GM21717 (cell line): ENCODE measurements around the gene ST6GALNAC2.
"Not testable (repeated sequence)": the region's sequence is repeated elsewhere in the genome, so short reads cannot be mapped to it uniquely, and the experiment has no call there.

Experiments
- ATAC-seq: cut with Tn5 transposase; IDR thresholded peaks from one replicate; pipeline ENCODE4 v1.9.1; 2021; ENCODE audit warnings: mild to moderate bottlenecking, moderate library complexity; ENCODE audit not compliant: unreplicated experiment

ST6GALNAC2 gene

DNA sequence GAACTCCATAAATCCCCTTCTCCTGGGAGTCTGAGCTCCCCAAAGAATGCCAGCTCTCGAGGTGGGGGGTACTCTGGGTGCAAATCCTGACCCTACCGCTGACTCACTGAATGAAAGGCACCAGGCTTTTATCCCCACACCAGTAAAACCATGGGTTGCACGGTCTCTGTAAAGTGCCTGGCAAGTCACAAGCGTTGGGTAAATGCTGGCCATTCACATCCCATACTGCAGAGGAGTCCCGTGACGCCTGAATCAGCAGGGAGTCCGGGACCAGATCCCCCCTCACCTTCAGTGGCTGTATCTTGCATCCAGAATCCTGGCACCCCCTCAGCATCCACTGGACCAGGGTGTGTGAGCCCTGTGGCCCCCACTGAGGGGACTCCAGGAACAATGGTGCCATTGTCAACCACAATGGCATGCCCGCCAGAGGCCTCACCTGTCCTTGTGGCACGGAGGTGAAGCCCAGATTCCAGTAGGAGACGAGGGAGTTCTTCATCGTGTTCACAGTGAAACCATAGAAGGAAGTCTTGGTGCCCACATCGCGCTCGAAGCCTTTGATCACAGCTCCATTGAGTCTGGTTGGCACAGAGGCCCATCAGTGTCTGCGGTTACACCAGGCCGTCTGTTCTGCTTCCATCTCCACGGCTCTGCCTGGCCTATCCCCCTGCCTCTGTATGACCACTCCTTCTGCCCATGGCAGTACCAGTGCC is 13.3 kb downstream of the ST6GALNAC2 start:
- no peak for ATAC-seq

DNA sequence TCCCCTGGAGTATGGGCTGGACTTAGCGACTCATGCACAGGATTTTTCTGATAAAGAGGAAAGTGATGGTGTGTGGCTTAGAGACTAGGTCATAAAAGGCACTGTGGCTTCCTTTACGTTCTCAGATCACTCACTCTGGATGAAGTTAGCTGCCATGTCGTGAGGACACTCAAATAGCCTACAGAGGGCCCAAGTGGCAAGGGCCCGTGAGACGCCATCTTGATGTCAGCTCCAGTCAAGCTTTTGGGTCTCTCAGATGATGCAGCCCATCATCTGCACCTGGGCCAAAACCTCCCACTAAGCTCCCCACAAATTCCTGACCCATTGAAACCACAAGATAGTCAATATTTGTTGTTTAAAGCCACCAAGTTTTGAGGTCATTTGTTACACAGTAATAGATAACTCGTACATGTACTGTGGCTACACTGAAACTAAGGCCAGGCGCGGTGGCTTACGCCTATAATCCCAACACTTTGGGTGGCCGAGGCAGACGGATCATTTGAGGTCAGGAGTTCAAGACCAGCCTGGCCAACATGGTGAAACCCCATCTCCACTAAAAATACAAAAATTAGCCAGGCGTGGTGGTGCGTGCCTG is 14.7 kb downstream of the ST6GALNAC2 start:
- no peak for ATAC-seq

DNA sequence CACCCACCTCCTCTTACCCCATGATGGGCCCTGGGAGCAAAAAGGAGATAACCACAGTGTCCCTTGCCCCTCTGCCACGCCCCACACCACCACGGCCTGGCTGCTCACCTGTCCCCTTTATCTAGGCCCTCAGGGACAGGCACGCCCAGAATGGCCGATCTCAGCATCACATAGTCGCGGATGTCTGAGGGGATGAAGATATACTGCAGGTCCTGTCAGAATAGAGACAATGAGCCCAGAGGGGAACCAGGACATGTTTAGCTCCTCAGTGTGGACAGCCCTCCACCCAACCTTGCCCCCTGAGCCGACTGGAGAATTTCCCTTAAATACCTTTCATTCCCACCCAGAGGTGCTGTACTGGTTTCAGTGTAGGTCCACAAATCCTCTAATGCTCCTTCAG is 15.2 kb downstream of the ST6GALNAC2 start:
- no peak for ATAC-seq

DNA sequence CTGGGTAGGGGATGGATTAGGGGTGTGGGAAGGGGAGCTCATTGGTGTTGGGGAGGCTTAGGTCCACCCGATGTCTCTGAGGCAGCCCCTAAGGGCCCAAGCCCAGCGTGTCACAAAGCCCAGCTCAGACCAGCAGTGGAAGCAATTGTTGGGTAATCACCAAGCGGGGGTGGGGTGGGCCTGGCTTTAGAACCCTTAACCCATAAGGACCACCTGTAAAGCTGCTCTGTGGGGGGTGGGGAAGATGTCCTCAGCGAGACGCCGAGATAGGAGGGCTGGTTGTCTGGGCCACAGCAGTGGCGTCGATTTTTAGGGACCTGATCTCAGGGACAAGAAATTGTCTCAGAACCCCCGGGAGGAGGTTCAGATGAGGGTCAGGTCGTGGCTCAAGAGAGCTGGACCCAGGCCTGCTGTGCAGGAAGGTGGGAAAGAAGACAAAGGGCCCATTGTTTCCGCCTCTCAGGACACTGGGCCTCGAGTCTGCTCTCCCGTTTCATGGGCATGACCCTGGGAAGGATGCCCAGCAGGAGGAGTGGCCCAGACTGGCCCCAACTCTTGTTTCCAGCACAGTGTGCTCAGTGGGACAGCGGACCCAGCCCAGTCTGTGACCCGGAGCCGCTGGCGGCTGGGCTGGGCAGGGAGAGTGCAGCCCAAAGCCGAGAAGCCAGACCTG is 15.9 kb downstream of the ST6GALNAC2 start:
- ATAC-seq, result no peak

DNA sequence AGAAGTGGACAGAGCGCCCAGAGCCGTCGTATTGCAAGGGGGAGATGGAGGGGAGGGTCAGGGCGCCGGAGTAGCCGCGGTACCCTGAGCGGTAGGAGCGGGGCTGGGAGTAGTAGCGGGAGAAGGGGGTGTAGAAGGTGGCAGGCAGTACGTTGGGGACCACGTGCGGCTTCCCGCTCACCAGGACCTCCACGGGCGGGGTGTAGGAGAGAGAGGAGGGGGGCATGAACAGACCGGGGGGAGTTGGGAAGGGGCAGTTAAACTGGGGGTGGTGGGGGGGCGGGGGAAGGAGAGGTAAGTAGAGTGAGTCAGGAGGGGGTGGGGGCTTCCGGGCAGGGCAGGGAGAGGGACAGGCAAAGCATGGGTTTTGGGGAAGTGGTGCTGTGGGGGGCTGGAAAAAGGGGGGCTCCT is 16.8 kb downstream of the ST6GALNAC2 start:
- ATAC-seq, result no peak

DNA sequence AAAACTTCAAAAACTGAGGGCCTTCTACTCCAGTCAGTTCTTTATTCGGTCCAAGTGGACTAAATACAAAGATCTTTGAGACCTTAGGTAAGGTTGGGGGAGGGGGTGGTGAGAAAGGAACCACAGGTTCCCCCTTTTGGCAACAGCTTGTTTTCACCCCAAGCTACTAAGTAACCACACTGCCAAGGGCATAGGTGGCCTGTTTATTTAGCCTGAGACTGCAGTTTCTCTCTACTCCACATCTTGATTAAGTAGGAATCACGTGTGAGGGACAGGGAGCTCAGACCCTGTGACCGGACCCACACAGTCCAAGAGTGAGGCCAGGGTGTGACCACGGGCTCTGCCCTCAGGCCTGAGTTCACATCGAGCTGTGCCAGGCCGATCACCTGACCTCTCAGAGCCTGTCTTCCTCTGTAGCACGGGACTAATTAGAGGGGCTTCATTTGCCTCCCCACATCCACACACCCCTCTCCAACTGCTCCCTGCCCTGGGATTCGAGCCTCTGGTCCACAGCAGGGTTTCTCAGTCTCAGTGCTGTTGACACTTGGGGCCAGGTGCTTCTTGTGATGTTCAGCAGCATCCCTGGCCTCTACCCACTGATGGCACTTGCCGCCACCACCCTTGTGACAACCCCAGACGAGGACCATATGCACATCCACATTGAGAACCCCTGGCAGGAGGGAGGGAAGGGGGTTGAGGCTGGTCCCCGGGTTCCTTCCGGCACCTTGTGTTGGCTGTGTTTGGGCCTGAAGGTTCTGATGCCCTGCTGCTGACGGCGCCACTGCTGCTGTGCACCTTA is 17.8 kb downstream of the ST6GALNAC2 start:
- no peak for ATAC-seq

DNA sequence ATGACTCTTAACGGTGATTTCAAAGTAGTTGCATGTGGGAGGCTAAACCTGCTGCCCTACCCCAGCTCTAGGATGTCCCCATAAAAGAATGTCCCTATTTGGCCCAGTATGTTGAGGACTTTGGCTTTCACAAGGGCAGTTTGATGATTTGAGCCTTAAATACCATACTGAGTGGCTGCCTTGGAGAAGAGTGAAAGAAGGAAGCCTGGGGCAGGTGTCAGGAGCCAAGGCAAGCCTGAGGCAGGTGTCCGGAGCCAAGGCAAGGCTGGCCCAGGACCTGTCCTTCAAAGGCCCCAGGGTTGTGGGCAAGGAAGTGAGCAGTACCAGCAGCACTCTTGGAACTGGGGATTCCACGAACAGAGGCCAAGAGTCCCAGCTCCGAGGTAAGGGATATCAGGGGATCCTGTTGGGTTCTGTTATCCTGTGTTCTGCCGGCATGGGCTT is 18.6 kb downstream of the ST6GALNAC2 start:
- no peak for ATAC-seq

DNA sequence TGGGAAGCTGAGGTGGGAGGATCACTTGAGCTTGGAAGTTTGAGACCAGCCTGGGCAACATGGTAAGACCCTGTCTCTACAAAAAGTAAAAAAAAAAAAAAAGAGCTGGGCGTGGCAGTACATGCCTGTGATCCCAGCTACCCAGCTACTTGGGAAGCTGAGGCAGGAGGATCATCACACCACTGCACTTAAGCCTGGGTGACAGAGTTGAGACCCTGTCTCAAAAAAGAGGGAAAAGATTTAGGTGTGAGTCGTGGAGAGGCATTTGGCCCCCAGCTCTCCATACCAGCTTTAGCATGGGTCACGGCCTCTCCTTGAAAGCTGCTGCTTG is 19.1 kb downstream of the ST6GALNAC2 start:
- ATAC-seq, result no peak

DNA sequence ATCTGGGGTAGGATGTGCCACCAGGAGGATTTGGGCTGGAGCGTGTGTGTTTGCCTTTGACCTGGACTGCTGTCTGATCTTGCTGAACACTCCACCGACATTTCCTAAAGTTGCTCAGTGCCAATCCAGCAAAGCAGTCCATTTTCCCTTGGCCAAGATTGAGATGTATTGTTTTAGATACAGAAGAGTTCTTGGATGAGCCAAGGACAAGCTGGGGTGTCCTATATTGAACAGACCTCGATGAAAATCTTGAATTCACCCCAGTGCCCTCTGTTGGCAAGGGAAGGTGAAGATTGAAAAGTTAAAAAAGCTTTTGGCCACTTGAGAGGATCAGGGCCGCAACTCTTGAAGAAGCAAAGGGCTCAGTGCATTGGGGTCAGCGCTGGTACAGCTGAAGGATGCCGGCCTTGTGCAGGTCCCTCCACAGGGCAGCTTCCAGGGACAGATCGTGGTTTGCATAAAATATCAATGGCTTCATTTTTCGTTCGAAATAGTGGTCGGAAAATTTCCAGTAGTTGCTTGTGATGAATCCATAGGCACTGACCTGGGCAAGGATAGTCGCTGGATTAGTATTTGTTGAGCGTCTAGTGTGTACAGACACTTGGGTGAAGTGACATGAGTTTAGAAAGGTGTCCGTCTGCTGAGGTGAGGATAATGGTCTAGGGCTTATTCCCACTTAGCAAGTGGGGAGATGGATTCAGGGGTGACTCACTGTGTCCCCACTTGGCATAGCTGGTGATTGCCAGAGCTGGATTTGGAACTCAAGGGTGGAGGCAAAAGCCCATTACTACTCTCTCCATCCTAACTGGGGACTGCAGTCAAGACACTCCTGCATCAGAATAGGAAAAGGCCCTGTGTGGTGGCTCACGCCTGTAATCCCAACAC is 19.7 kb downstream of the ST6GALNAC2 start:
- no peak for ATAC-seq

DNA sequence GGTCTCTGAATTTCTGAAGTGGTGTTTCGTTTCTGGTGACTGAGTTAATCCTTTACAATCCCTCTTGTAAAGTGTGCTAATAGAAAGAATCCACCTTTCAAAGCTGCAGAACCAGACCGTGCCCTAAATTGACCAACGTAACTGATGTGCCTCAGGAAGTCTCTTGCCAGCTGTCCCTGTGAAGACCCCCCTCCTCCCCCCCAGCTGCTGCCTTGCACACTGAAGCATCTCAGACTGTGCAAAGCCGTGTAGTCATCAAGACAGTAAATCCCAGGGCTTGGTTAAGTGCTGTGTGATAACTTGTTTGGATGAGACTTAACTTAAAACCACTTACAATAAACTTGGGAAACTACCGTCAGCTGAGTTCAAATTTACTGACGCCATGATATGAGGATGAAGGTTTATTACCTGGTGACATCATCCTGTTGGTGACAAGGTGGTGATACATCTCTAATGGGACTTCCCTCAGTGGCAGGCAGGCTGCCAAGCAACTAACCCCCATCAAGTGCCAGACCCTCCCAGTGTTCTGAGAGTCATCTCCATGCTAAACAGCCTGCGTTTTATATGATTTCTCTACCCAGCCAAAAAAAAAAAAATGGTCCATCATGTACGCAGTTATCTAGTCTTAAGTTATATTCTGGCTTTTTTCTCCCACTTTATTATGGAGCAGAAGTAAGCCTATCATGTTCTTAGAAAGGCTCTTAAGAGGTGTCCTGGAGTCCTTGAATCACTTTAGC is 20.5 kb downstream of the ST6GALNAC2 start:
- ATAC-seq, result not testable (repeated sequence)

DNA sequence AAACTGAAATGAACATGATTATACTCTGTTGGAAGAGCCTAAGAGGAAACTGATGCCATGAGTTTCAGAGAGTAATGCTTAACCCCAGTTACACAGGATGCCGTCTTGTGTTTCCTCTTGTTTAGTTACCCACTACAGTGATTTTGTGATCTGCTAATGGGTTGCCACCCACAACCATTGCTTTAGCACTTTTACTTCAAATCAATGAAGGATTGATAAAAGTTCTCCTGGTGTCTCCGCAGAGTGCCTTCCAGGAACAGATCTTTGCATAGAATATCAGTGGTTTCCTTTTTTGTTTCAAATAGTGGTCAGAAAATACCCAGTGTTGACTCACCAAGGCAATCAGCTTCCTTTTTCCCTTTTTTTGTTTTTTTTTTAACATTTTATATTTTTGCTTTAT is 22.3 kb downstream of the ST6GALNAC2 start:
- not testable (repeated sequence) for ATAC-seq

DNA sequence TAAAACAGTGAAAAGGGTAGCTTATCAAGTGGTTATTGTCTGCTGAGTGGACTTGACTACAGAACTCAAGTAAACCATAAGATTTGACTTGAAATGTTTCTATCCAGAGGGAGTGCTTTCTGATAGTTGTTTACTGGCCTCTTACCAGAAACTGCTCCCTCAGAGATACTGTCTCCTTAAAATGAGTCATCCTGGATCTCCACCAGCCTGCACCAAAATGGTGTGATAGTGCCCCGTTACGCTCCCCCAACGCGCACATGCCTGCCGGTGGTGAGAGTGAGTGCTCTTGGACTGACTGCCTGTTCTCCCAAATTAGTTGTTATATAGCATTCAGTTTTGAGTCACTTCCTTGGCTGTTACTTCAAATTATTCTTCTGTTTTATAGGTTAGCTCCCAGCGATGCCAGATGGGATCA is 22.9 kb downstream of the ST6GALNAC2 start:
- no peak for ATAC-seq

DNA sequence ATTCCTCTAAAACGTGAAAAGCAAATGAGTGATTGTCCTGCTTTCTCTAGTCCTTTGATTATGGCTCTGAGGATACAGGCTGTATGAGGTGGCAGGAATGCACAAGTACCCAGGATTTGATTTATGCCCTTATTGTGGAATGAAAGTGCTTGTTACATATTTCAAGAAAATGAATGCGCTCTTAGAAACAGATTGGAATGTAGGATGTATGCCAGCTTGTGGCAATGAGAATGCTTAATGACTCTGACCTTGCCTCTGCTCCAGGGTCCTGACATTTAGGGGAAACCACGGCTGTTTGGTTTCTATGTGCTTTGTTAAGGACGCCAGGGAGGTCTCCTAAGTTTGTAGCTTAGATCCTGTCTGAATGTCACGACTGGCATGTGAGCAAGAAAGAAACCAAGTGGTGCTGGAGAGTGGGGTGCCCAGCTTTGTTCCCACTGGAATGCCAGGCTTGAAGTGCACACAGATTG is 23.8 kb downstream of the ST6GALNAC2 start:
- no peak for ATAC-seq

DNA sequence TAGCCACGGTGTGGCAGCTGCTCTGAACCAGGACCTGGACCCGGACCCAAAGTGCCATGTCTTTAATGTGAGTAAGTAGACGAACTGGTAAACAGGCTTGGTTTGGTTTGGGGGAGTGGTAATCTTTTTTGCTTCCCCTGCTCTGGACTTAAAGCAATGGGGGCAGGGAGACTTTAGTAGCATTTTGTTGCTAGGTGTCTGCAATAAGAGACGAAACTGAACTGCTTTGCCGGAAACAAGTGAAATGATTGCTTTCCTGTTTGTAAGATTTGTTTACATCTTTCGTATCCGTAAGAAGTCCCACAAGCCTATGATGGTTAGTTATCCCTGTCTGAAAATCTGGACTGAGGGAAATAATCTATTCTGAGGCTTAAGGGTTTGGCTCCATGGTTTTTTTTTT is 24.3 kb downstream of the ST6GALNAC2 start:
- ATAC-seq, result no peak

DNA sequence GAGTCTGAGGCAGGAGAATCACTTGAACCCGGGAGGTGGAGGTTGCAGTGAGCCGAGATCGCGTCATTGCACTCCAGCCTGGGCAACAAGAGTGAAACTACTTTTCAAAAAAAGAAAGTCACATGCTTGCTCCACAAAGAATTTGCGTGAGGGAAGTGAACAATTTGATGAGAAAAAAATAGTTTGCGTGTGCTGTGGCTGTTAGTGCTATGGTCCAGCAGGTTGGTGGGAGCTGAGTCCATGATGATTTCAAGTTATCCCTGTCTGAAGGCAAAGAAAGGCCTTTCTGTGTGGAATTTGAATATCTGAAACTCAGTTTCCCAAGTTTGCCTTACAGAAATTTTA is 24.8 kb downstream of the ST6GALNAC2 start:
- ATAC-seq, result no peak

DNA sequence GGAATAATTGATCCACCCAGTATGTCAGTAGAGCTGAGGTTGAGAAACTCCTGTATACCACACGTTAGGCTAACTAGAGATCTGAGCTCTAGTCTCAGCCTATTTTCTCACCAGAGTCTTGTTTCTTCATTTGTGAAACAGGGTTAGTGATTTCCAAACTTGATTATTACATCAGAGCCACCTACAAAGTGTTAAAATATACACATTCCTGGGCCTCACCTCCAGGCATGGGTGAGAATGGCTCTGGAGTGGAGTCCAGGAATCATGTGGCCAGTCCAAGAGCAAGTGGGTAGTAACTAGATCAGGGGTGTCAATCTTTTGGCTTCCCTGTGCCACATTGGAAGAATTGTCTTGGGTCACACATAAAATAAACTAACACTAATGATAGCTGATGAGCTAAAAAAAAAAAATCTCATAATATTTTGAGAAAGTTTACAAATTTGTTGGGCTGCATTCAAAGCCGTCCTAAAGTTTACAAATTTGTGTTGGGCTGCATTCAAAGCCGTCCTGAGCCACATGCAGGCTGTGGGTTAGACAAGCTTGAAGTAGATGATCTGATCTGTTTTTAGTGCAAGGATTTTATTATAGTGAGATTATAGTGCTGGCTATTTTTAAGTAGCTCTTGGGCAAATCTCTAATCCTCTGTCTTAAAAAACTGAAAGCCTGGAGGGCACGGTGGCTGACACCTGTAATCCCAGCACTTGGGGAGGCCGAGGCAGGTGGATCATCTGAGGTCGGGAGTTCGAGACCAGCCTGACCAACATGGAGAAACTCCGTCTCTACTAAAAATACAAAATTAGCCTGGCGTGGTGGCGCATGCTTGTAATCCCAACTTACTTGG is 25.4 kb downstream of the ST6GALNAC2 start:
- ATAC-seq, result no peak

DNA sequence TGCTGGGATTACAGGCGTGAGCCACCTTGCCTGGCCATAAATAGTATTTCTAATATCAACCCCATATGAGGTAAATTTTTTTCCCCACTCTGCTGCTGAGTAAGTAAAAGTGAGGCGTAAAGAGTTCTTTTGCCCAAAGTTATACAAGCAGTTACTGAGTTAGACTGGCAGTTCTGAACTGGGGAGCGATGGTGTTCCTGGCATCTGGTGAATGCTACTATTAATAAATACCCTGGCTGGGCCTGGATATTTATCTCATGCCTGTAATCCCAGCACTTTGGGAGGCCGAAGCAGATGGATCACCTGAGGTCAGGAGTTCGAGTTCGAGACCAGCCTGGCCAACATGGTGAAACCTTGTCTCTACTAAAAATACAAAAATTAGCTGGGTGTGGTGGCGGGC is 26.2 kb downstream of the ST6GALNAC2 start:
- ATAC-seq, result not testable (repeated sequence)

DNA sequence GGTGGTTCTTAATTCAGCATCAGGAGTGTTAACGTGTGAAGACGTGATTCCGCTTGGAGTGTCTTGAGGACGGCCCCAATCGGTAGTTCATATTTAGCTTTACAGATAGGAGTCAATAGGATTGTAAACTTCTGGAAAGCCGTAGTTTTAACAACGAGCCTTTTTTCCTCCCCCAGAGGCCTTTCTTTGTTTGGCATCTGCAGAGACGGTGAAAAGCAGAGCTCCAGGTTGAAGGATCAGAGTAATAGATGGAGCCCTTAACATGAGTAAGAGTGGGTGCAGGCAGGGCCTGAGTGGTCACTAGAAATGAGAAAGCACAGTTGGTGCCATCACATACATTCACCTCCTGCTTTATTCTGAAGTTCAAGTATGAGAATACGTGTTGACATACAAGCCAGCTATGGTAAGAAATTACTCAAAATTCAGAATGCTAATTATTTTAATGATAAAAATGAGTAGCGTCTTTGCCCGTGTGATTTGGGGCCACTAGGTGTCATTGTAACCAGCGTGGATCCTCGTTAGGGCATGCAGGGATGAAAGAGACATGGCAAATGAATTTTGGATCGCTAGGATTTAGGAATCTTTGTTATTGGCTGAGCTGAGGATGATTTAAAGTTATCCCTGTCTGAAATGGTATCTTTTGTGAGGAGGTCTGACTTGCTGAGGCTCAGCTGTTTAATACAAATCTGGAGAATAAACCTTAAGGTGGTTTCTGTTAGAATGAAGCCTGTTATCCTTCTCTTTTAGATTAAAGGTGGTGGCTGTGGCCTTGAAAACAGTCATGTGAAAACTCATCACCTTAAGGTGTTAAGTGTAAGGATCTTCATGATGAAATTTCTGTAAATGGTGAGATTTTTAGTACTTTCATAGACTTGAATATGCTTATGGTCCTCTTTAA is 27.2 kb downstream of the ST6GALNAC2 start:
- no peak for ATAC-seq
